OCI-LY1 (cell line): ENCODE measurements around the gene CHMP1A.
"Not testable (repeated sequence)": the region's sequence is repeated elsewhere in the genome, so short reads cannot be mapped to it uniquely, and the experiment has no call there.

Experiments used
- H2AFZ ChIP-seq: fragments of 200-600 bp; sonication (generic), shearing (Covaris generic); 2 replicates; pipeline ENCODE4 v1.6.0; 2014; ENCODE audit warnings: antibody characterized with exemption, mild to moderate bottlenecking, low read length
- H3F3A ChIP-seq: fragments of 200-600 bp; sonication (generic), shearing (Covaris generic); 2 replicates; pipeline ENCODE4 v1.6.0; 2014; ENCODE audit warnings: mild to moderate bottlenecking, antibody characterized with exemption, low read length, moderate library complexity; ENCODE audit not compliant: insufficient read depth
- H3K27ac ChIP-seq: fragments of 200-600 bp; sonication (generic); 2 replicates; pipeline ENCODE4 v1.5.1; 2014; ENCODE audit warnings: low read length, mixed run types, mild to moderate bottlenecking, low read depth; ENCODE audit not compliant: poor library complexity, severe bottlenecking
- H3K27me3 ChIP-seq: fragments of 200-600 bp; sonication (generic); 2 replicates; pipeline ENCODE4 v1.6.0; 2014; ENCODE audit warnings: antibody characterized with exemption, mild to moderate bottlenecking, low read length, moderate library complexity; ENCODE audit not compliant: insufficient read depth
- H3K36me3 ChIP-seq: fragments of 200-600 bp; sonication (generic); 2 replicates; pipeline ENCODE4 v1.6.1; 2014; ENCODE audit warnings: mild to moderate bottlenecking, antibody characterized with exemption, low read length, moderate library complexity, mixed read lengths; ENCODE audit not compliant: insufficient read depth
- H3K4me1 ChIP-seq: fragments of 200-600 bp; sonication (generic); 2 replicates; pipeline ENCODE4 v1.5.1; 2014; ENCODE audit warnings: mild to moderate bottlenecking, low read length, moderate library complexity; ENCODE audit not compliant: insufficient read depth, severe bottlenecking
- H3K4me2 ChIP-seq: fragments of 200-600 bp; sonication (generic), shearing (Covaris generic); 2 replicates; pipeline ENCODE4 v1.6.1; 2014; ENCODE audit warnings: low read length
- H3K4me3 ChIP-seq: fragments of 200-600 bp; sonication (generic); 2 replicates; pipeline ENCODE4 v1.5.1; 2014; ENCODE audit warnings: low read length, low read depth, mild to moderate bottlenecking, mixed read lengths; ENCODE audit not compliant: poor library complexity, severe bottlenecking
- H3K79me2 ChIP-seq: fragments of 200-600 bp; shearing (Covaris generic); 2 replicates; pipeline ENCODE4 v1.6.1; 2016; ENCODE audit warnings: mixed run types, low read length, mixed read lengths; ENCODE audit not compliant: insufficient read depth
- H3K9ac ChIP-seq: fragments of 200-600 bp; sonication (generic), shearing (Covaris generic); 2 replicates; pipeline ENCODE4 v1.6.1; 2014; ENCODE audit warnings: mild to moderate bottlenecking, low read length, mixed read lengths
- H3K9me2 ChIP-seq: fragments of 200-600 bp; sonication (generic), shearing (Covaris generic); 2 replicates; pipeline ENCODE4 v1.6.1; 2014; ENCODE audit warnings: low read depth, mild to moderate bottlenecking, low read length, mixed read lengths
- H3K9me3 ChIP-seq: fragments of 200-600 bp; shearing (Covaris generic); 2 replicates; pipeline ENCODE4 v1.6.1; 2014; ENCODE audit warnings: low read length, mixed read lengths
- H4K20me1 ChIP-seq: fragments of 200-600 bp; sonication (generic), shearing (Covaris generic); 2 replicates; pipeline ENCODE4 v1.6.0; 2016; ENCODE audit warnings: mild to moderate bottlenecking, low read length; ENCODE audit not compliant: insufficient read depth
- CTCF ChIP-seq: fragments of 200-600 bp; sonication (generic), shearing (Covaris generic); IDR thresholded peaks from 2 replicates; pipeline ENCODE4 v1.5.1; 2017; ENCODE audit warnings: mild to moderate bottlenecking, antibody characterized with exemption, low read length, moderate library complexity, mixed read lengths
- EZH2 ChIP-seq: fragments of 200-600 bp; sonication (generic), shearing (Covaris generic); IDR thresholded peaks from 2 replicates; pipeline ENCODE4 v1.8.0; 2017; ENCODE audit warnings: borderline replicate concordance, mixed run types, mild to moderate bottlenecking, antibody characterized with exemption, low read length, moderate library complexity, mixed read lengths

Gene CHMP1A

GRCh38 chr16:89636663-89637062, 20.8 kb downstream of the CHMP1A start:
- TF ChIP-seq CTCF: no peak
- no peak for TF ChIP-seq EZH2
- Histone ChIP-seq H3K4me1 (no peaks in the 10 kb centered on the region), H3K4me3 (no peak overlapping the region), H3K27ac (no peak overlapping the region), H3F3A (no peaks in the 10 kb centered on the region), H3K27me3 (peaks cover 1% of the 10 kb centered on the region; the same call in 1 of the 2 replicates), H3K79me2 (no peaks in the 10 kb centered on the region), H3K36me3 (no peaks in the 10 kb centered on the region), H4K20me1 (no peaks in the 10 kb centered on the region), H3K9me2 (no peaks in the 10 kb centered on the region), H2AFZ (no peak overlapping the region), H3K4me2 (no peak overlapping the region), H3K9me3 (no peaks in the 10 kb centered on the region), H3K9ac (no peak overlapping the region)

- H3K4me3 ChIP-seq, H3F3A ChIP-seq, H3K9ac ChIP-seq, H3K27ac ChIP-seq, H3K4me1 ChIP-seq, H3K9me3 ChIP-seq, H3K79me2 ChIP-seq, H4K20me1 ChIP-seq, H3K27me3 ChIP-seq, H3K9me2 ChIP-seq, H3K36me3 ChIP-seq, H3K4me2 ChIP-seq, H2AFZ ChIP-seq: not testable (repeated sequence)
These were observed 22.8 kb downstream of the CHMP1A start for GRCh38 chr16:89634463-89635385.

- no peak overlapping the region for H3K4me2 ChIP-seq
- H3K27me3 ChIP-seq: peaks cover 9% of the 10 kb centered on the region; the same call in 1 of the 2 replicates
- TF ChIP-seq EZH2 (no peak), CTCF (no peak)
- no peaks in the 10 kb centered on the region for H3K9me3 ChIP-seq
- H3K9me2 ChIP-seq: no peaks in the 10 kb centered on the region
- H3K79me2 ChIP-seq: no peaks in the 10 kb centered on the region
- no peak overlapping the region for H3K27ac ChIP-seq
- no peaks in the 10 kb centered on the region for H3K4me1 ChIP-seq
- no peaks in the 10 kb centered on the region for H3K36me3 ChIP-seq
- H3K4me3 ChIP-seq: no peak overlapping the region
- H2AFZ ChIP-seq: no peak overlapping the region
- no peaks in the 10 kb centered on the region for H4K20me1 ChIP-seq
- no peak overlapping the region for H3K9ac ChIP-seq
- H3F3A ChIP-seq: no peaks in the 10 kb centered on the region
These were observed 24.4 kb downstream of the CHMP1A start for GRCh38 chr16:89633064-89633631.
